AG08396 (cell line): ENCODE measurements around the gene MYH14.

ENCODE experiments used
- DNase-seq: peaks from one replicate; pipeline ENCODE4 v3.0.0; 2012; ENCODE audit warnings: low spot score, mixed read lengths

MYH14 gene

GRCh38 chr19:50195224-50195623, 8.2 kb upstream of the MYH14 start:
- no peak for DNase-seq

GRCh38 chr19:50196322-50196932, 7.0 kb upstream of the MYH14 start:
- DNase-seq: no peak

GRCh38 chr19:50197348-50197747, 6.1 kb upstream of the MYH14 start:
- no peak for DNase-seq

- DNase-seq: no peak
Observed at GRCh38 chr19:50198431-50199258, 4.8 kb upstream of the MYH14 start.

GRCh38 chr19:50199259-50199555, 4.2 kb upstream of the MYH14 start:
- DNase-seq: no peak

GRCh38 chr19:50202386-50202785, 1.0 kb upstream of the MYH14 start:
- DNase-seq: no peak

GRCh38 chr19:50202962-50203280, 501 bp upstream of the MYH14 start:
- DNase-seq: no peak

- DNase-seq: no peak
Observed at GRCh38 chr19:50204081-50204428, 633 bp downstream of the MYH14 start.

GRCh38 chr19:50204811-50205675, 1.6 kb downstream of the MYH14 start:
- no peak for DNase-seq

- no peak for DNase-seq
Observed at GRCh38 chr19:50205681-50206138, 2.3 kb downstream of the MYH14 start.

GRCh38 chr19:50206191-50206590, 2.8 kb downstream of the MYH14 start:
- no peak for DNase-seq

- DNase-seq: no peak
Observed at GRCh38 chr19:50207730-50208129, 4.3 kb downstream of the MYH14 start.

GRCh38 chr19:50209131-50209530, 5.7 kb downstream of the MYH14 start:
- no peak for DNase-seq

GRCh38 chr19:50210425-50210824, 7.0 kb downstream of the MYH14 start:
- DNase-seq: no peak

- DNase-seq: no peak
Observed at GRCh38 chr19:50213925-50214324, 10.5 kb downstream of the MYH14 start.

- no peak for DNase-seq
Observed at GRCh38 chr19:50214699-50215543, 11.5 kb downstream of the MYH14 start.

- DNase-seq: no peak
Observed at GRCh38 chr19:50215820-50216219, 12.4 kb downstream of the MYH14 start.

GRCh38 chr19:50221087-50221486, 17.7 kb downstream of the MYH14 start:
- no peak for DNase-seq

- no peak for DNase-seq
Observed at GRCh38 chr19:50222691-50223438, 19.4 kb downstream of the MYH14 start.

GRCh38 chr19:50223439-50223716, 20.0 kb downstream of the MYH14 start:
- DNase-seq: no peak

GRCh38 chr19:50224986-50225747, 21.7 kb downstream of the MYH14 start:
- DNase-seq: no peak
